SW 1271 (cell line): Measurements from ENCODE around the gene MREG.

Source experiments
- DNase-seq, 2 experiments: peaks; one replicate each; lab custom pipeline; 2025; lab: John Stamatoyannopoulos, UW

Gene MREG

DNA sequence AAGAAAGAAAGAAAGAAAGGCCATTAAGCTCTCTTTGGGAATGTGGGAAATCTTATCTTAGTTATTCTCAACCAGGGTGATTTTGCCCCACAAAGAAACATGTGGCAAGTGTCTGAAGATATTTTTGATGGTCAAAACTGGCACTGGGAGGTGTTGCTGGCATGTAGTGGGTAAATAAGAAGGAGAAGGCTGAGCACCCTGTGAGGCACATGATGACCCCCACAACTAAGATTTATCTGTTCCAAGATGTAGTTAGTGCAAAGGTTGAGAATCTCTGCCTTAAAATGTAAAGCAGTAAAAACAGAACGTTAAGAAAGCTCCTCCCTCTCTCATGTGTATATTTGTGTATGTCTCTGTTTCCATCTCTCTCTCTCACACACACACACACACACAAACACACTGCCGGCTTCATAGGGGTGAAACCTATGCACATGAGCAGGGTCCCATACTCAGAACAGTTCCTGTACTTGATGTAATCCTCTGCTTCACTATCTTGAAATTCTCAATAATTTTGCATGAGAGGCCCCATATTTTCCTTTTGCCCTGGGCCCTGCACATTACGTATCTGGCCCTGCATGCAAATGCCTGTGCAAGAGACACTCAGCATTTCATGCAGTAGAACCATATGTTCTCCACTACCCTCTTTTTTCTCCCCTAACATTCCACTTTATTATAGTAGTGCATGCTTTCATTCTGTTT is 94.3 kb downstream of the MREG start:
- DNase-seq, result no peak

DNA sequence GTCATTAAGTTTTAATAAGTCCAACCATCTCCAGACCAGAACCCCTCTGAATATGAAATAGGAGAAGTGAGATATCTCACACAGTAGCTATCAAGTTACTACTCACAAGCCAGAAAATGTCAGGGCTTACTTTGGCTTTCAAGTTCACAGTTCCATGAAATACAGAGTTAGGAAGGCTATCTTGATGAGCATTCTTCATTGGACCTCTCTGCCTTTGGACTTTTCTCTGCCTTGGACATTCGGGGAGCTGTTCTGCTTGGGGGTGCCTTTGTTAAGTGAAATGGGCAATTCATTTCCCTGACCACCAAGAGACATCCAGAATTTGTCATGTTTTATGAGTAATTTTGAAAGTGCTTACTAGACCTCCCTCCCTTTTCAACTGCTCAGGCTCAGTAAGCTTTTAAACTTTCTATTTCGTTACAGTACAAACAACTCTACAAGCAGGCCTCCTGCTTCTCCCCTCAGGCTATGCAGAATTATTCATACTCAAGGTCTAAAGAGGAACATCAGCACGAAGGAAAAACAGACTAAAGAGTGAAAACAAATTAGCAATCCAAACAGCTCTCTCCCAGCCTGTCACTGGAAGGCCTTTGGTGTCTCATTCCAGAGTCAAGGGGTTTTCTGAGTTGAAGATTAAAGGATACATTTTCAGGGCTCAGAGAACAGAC is 95.3 kb downstream of the MREG start:
- DNase-seq, result no peak

DNA sequence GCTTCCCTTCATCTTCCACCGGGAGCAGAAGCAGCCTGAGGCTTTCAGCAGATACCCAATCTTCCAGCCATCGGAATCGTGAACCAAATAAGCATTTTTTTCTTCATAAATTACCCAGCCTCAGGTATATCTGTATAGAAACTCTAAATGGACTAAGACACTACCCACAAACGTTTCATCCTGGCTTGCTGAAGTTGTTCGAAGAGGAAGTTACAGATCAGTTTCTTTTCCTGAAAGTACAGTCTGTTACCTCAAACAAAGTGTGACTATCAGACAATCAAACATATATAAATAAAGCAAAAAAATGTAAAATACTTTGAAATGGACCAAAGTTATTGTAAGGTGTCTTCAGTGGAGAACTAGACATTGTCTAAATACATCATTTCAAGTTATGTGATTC is 97.9 kb downstream of the MREG start:
- DNase-seq, result no peak

DNA sequence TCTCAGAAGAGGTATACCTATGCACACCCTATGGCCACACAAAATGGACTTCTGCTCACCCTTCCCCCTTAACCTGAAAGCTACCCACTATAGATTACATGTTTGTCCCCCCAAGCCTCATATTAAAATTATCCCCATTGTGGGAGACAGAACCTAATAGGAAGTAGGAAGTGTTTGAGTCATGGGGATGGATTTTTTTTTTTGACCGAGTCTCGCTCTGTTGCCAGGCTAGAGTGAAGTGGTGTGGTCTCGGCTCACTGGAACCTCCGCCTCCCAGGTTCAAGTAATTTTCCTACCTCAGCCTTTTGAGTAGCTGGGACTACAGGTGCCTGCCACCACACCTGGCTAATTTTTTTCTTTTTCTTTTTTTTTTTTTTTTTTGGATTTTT is 98.6 kb downstream of the MREG start:
- no peak for DNase-seq

DNA sequence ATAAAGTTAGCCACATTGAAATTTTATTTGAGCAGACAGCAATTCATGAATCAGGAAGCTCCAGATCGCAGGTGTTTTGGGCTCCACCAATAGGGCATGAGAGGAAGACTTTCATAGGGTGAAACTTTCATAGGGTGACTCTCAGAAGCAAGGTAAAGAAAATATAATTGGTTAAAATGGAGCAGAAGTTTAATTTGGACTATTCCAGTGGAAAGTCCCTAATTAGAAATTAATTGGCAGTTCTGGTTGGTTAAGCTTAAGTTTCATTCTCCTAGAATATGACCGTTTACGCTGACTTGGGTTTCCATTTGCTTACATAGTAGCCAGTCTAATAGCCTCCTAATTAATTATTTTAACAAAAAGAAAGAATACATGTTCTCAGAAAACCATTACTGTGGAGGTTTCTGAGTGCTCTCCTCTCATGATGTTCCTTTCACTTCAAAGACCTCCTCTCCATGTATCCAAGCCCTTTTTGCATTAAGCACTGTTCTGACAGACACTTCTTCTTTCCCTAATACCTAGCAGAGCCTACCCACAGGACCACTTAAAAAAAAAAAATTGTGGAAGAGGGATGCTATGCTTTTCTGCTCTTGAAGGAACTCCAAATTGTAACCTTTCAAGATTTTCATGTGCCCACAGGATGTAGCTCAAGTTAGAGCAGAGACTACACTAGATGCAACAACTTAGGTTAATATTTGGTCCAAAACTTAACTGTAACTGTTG is 99.1 kb downstream of the MREG start:
- no peak for DNase-seq

- no peak for DNase-seq
These were observed 101.0 kb downstream of the MREG start for GRCh38 chr2:215912299-215912842.

DNA sequence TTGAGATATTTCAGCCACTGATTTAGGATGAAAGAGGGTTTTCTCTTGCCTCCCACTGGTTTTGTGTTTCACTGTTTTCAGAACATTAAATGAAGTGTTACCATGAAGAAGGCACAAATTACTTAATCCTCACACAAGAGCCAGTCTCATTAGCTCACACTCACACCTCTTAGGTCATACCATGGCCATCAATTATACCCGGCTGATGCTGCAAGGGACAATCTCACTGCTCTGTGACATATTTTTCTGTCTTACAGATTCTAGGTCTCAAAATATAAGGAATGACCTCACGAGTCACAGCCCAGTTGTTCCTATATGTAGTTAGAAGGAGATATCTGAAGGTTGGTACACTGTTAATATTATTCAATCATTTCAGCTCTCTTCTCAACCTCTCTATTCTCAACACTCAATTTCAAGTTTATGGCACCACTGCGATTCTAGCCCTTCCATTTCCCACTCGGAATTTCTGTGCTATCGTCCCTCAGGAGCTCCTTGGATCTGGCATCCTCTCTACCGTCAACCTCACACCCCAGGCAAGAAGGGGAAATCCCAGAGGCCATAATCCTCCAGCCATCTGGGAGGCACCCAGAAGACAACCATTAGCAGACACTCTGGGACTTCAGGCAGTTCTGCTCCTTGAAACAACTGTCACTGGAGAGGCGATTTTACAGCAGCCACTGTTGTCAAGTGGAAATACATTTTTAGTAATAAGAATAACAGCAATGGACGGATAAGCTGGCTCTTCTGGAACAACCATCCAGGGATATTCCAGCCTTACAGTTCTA is 101.9 kb downstream of the MREG start:
- no peak for DNase-seq

DNA sequence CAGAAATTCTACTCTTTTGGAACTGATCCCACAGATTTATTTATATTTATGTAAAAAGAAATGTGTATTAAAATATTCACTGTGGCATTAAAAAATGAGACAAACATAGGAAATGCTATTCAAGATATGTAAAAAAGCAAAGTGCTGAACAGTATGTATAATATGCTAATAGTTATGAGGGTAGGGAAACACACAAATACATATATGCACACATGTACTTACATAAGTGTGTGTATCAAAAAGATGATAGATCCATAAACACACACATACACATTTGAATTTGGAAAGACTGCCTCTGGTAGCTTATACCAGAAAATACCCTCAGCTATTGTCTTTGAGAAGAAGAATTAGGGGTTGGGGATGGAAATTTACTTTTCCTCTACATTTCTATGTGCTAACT is 103.2 kb downstream of the MREG start:
- no peak for DNase-seq

- DNase-seq, result no peak
These were observed 106.2 kb downstream of the MREG start for GRCh38 chr2:215907147-215907546.

DNA sequence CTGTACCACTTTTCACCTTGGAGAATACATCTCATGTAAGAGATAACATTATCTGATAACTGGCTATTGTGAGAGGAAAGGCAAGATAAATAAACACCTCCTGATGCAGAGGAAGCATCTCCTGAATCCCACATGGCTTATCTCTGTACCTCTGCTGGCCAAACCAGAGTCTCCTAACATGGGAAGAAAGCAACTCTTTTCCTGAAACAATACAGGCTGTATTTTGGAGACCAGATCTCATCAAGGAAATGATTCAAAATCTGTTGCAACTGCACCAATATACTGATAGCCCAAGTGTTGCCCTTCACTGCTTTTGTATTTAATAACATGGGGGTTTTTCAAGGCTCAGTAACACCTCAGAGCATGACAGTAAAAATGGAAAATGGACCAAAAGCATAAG is 106.9 kb downstream of the MREG start:
- no peak for DNase-seq

- no peak for DNase-seq
These were observed 107.7 kb downstream of the MREG start for GRCh38 chr2:215905691-215906090.

DNA sequence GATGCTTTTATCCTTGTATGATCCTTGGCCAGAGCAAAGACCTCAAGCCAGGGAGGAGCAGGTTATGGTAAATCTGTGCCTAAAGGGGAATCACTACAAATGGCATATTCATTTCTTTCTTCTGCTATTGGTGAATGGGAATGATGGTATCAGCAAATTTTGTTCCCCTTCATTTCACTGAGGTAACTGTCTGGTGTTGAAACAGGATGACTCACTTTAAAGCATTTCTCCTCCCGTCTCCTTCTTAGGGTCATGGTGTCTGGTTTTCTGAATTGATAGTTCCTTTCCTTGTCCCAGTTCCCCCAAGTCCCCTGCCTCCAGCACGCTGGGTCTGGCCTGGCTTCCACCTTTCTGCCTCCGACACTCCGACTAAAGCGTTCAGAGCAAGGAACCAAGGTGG is 109.2 kb downstream of the MREG start:
- no peak for DNase-seq

DNA sequence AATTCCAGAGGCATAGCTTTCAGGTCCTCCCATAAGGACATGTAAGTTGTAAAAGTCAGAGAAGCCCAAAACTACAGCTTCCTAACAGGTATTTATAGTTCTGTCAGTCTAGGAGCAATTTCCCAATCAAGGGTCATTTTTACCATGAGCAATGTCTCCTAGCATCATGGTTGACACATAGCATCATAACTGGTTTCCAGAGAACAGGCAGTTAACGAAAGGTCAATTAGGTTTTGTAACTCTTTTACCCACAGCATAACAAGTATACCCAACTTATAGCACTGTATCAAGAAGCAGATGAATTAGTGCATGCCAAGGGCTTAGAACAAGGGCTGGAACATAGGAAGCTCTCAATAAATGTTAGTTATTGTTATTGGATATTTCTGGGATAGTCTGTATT is 110.1 kb downstream of the MREG start:
- DNase-seq, result no peak

DNA sequence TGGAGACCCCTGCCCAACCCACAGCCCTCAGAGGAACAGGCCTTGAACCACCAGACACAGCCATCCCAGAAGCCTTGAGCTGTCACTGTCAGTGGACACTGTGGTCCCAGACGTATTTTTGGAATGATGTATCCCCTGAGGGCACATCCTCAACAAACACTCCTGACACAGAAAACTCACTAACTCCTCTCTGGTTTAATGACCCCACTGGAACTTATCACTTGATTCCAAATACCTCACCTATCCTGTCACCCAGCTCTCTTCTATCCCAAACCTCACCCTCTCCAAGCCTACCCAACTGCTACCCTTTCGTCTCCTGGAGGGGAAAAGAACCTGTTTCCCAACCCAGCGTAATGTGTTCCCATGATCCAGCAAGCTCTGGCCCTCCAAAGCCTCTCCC is 111.6 kb downstream of the MREG start:
- no peak for DNase-seq

DNA sequence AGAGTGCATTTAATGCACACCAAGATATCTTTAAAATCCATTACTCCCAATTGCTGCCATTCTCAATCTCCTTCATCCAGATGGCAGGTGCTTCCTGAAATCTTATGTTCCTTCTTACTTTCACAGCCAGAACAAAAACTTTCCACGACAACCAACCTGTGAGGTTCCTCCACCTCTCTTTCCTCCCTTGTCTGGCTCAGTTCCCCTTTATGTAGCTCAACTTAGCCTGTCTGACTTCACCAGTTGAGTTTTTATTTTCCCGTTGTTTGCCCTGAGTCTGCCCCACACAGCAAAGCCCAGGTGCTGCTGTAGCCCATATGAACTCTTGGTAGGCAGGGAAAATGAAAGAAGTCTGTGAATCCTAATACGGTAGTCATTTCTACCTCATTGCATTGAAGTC is 112.5 kb downstream of the MREG start:
- no peak for DNase-seq

DNA sequence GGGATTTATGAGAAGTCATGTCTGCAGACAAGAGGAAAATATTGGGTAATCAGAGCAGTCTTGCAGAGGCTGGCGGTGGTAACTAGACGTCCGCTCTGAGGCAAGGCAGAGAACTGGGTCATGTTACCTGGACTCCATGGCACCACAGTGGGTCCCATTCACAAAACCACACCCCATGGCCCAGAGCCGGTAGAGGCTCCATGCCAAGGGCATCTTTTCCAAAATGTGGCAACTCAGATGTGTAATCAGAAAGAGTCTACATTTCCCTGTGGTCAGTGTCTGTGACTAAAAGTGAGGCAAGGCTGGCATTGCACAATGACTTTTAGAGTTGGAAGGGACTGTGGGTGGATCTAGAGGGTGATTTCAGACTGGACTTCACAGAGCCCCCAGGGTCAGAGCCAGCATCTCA is 113.1 kb downstream of the MREG start:
- no peak for DNase-seq

DNA sequence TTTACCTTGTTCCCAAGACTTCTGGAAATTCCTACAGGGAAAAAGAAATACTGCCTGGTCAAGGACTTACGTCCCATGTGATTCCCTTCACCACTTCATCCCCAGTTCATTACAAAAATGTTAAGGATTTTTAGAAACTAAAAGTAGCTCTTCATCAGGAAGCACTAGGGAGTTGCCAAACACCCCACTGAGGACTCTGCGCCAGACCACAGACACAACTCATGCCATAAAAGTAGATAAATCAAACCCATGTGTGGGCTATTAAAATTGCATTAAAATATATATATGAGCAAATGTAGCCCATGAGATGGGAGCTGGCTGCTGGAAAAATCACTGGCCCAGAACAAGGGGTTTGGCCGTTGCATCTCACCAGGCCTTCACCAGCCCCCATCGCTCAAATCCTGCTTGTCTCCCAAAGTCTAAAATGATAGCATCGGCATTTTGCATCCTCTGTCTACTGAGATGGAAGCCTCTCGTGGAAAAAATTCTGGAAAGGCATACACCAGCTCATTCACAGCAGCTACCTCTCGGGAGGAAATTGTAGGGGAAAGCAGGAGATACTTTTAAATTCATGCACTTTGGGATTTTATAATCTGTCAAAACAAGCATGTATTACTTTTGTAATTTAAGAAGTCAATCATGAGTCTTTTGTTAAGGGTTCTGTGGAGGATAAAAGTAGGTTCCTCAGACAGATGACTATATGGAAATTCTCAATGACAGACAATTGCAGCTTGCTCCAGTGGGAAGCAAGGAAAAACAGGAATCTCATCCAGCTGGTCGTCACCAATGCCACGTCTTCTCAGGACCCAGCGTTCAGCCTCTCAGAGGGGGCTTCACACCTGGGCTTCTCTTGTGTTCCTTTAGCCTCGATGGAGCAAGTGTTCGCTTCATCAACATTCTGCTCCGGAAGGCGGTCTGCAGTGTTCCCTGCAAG is 113.9 kb downstream of the MREG start:
- no peak for DNase-seq

DNA sequence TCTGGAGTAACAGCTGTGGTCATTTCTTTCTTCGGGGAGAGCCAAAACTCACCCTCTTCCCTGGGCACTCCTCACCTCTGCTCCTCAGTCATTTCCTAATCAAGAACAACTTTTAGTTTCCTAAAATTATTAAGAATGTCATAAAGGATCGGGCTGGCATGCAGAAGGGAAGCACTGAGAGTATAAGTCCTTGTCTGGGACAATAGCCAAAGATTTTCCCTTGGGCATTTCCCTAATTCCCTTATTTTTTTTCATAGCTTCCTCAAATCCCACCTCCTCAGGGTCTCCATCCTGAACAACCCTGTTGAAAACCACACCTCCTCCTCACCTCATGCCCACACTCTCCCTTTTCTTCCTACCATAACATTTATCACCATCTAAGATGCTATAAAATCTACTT is 115.0 kb downstream of the MREG start:
- DNase-seq, result no peak

DNA sequence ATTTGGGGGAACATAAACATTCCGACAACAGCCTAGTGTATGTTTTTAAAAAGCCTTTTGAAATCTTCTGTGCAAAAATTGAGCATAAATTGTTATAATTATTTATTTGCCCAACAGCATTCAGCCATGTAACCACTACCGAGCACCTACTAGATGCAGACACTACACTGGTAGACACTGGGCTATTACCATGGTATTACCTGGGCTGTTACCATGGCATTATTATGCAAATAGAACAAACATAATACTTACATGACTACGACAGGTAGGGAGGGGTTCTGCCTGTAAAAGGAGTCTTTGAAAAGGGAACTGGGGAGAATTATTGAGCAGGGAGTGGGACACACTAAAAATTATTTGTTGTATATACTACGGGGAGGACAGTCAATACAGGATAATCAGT is 116.4 kb downstream of the MREG start:
- DNase-seq, result no peak

DNA sequence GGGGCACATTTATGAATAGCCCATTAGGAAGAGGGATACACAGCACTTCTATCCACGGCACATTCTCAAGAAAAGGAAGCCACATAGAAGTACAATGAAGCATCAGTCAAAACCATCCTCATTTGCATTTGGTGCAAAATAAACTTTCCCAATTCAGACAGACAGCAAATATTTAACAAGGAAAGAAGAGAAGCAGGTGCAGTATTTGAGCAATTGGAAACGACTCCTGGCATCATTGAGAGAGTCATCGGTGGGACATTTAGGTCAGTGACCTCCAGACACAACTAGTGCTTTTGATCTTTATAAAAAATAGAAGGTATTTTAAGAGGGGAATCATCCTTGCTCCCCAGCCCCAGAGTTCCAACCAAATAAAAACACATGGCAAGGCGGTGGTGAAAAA is 118.0 kb downstream of the MREG start:
- DNase-seq, result no peak
